ENCODE data around the gene ATOH7. TPM values are rescaled to one million over a fixed set of nuclear protein-coding genes. Genes with fewer than 3 reads are reported as not detected.
"Not testable (repeated sequence)": the region's sequence is repeated elsewhere in the genome, so short reads cannot be mapped to it uniquely, and the experiment has no call there.

Gene ATOH7
- total RNA-seq = not detected

DNA sequence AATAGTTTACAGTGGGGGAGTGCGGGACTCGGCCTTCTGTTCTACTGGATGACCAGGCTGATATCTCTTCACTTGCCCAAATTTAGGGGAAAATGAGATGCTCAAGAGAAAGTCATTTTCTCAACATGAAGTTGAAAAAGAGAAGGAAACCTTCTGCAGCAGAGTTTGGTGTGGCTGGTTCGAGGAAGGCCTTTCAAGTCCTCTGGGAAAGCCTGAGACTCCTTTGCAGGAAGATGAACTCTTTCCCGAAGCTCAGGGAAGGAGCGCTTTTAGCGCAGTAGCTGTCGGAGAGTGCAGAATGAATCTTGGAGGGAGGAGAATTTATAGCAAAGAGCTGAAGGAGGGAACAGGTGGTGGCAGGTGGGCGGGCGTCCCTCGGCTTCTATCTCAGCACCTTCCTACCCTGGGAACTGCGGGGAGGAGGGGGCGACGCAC is at the start of gene ATOH7:
TSS of gene ATOH7 (minus strand) at position 297 of the 435 bp plus-strand sequence. CDS start 436 bp downstream, outside the sequence.
- Histone ChIP-seq H3K27ac (peak within 1 kb of the TSS in 1 of 2 donors; percentile 25), H3K27me3 (replicated peaks; ENCODE audit: insufficient read depth) (no peaks in the 10 kb centered on the region), H3K4me3 (peak within 1 kb of the TSS; percentile 29 to 40), H3K9me3 (no peaks in the 10 kb centered on the region), H3K36me3 (no peaks in the 10 kb centered on the region), H3K4me1 (replicated peaks) (no peaks in the 10 kb centered on the region)
- WGBS = 26% methylated on average over 13 of the region's 13 CpGs
- intact Hi-C loops (cut with DNase I) = no loop called here
- TF ChIP-seq POLR2AphosphoS5 (IDR thresholded peaks at IDR 0.05) = no peak
- TF ChIP-seq POLR2A (IDR thresholded peaks at IDR 0.05) = no peak
- TF ChIP-seq, protein P1, sequence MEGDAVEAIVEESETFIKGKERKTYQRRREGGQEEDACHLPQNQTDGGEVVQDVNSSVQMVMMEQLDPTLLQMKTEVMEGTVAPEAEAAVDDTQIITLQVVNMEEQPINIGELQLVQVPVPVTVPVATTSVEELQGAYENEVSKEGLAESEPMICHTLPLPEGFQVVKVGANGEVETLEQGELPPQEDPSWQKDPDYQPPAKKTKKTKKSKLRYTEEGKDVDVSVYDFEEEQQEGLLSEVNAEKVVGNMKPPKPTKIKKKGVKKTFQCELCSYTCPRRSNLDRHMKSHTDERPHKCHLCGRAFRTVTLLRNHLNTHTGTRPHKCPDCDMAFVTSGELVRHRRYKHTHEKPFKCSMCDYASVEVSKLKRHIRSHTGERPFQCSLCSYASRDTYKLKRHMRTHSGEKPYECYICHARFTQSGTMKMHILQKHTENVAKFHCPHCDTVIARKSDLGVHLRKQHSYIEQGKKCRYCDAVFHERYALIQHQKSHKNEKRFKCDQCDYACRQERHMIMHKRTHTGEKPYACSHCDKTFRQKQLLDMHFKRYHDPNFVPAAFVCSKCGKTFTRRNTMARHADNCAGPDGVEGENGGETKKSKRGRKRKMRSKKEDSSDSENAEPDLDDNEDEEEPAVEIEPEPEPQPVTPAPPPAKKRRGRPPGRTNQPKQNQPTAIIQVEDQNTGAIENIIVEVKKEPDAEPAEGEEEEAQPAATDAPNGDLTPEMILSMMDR (IDR thresholded peaks at IDR 0.05) = no peak
- DNase-seq (ENCODE audit: low spot score) = no peak

DNA sequence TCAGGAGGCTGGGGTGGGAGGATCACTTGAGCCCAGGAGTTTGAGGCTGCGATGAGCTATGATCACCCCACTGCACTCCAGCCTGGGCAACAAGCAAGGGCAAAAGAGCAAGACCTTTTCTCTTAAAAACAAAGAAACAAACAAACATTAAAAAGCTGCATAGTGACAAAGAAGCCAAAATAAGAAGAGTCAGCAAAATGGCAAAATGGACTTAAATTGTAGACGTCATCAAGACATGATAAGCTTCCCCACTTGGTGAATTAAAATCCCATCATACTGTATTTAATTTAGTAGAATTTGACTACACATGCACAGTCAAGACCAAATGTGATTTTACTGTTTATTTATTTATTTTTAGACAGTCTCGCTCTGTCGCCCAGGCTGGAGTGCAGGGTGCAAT is 48.8 kb upstream of the ATOH7 start:
- no peak for DNase-seq (ENCODE audit: low spot score)
- intact Hi-C loops (cut with DNase I) = no loop called here
- WGBS = 95% methylated on average over 4 of the region's 4 CpGs
- Histone ChIP-seq H3K27me3 (replicated peaks; ENCODE audit: insufficient read depth) (no peaks in the 10 kb centered on the region), H3K27ac (no peak overlapping the region), H3K9me3 (no peaks in the 10 kb centered on the region), H3K36me3 (no peaks in the 10 kb centered on the region), H3K4me3 (no peak overlapping the region), H3K4me1 (replicated peaks) (no peaks in the 10 kb centered on the region)
- TF ChIP-seq POLR2A (IDR thresholded peaks at IDR 0.05) (no peak), POLR2AphosphoS5 (IDR thresholded peaks at IDR 0.05) (no peak)
- TF ChIP-seq, protein P1 (IDR thresholded peaks at IDR 0.05) = no peak

DNA sequence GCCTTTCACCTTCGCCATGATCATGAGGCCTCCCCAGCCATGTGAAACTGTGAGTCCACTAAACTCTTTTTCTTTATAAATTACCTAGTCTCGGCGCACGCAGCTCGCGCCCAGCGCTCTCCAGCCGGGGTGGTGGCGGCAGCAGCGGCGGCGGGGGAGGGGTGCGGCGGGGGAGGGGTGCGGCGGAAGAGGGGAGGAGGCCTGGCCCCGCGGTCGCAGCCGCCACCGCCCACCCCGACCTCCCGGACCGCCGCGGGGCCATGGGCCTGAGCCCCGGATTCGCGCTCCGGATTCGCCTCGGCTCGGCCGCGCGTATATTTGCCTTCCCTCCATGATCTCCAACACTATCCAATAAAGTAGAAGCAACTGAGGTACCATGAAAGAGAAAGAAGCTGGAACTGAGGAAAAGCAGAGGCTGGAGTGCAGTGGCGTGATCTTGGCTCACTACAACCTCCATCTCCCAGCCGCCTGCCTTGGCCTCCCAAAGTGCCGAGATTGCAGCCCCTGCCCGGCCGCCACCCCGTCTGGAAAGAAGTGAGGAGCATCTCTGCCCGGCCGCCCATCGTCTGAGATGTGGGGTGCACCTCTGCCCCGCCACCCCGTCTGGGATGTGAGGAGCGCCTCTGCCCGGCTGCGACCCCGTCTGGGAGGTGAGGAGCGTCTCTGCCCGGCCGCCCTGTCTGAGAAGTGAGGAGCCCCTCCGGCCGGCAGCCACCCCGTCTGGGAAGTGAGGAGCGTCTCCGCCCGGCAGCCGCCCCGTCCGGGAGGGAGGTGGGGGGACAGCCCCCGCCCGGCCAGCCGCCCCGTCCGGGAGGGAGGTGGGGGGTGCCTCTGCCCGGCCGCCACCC is 47.2 kb upstream of the ATOH7 start:
- H3K4me1 ChIP-seq (replicated peaks); intact Hi-C loops (cut with DNase I); H3K4me3 ChIP-seq; H3K27me3 ChIP-seq (replicated peaks; ENCODE audit: insufficient read depth); H3K27ac ChIP-seq; H3K36me3 ChIP-seq; DNase-seq (ENCODE audit: low spot score); H3K9me3 ChIP-seq: not testable (repeated sequence)
- WGBS = 96% methylated on average over 62 of the region's 70 CpGs

DNA sequence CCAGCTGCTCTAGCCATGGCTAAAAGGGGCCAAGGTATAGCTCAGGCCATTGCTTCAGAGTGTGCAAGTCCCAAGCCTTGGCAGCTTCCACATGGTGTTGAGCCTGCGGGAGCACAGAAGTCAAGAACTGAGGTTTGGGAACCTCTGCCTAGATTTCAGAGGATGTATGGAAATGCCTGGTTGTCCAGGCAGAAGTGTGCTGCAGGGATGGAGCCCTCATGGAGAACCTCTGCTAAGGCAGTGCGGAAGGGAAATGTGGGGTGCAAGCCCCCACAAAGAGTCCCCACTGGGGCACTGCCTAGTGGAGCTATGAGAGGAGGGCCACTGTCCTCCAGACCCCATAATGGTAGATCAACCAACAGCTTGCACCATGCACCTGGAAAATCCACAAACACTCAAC is 45.9 kb upstream of the ATOH7 start:
- H3K9me3 ChIP-seq; H3K27me3 ChIP-seq (replicated peaks; ENCODE audit: insufficient read depth); intact Hi-C loops (cut with DNase I); DNase-seq (ENCODE audit: low spot score); H3K4me3 ChIP-seq; H3K4me1 ChIP-seq (replicated peaks); H3K36me3 ChIP-seq; H3K27ac ChIP-seq: not testable (repeated sequence)
- 100% methylated on average over 2 of the region's 2 CpGs for WGBS

DNA sequence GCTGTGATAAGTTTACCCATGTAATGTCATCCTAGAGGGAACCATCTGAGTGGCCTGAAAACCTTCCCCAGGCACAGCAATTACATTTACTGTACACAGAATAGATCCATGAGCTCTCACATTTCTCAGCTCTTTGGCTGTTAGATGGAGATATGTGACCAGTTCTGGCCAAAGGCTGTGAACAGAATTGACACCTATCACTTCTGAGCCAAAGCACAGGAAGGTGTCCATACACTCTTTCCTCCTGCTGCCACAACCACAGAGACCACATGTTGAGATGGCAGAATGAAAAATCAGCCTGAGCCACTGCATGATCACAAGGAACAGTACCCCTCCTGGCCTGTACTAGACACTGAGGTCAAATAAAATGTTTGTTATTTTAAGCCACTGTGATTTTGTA is 44.3 kb upstream of the ATOH7 start:
- no peak for DNase-seq (ENCODE audit: low spot score)
- H3K9me3 ChIP-seq = no peaks in the 10 kb centered on the region
- no peak overlapping the region for H3K27ac ChIP-seq
- no peaks in the 10 kb centered on the region for H3K36me3 ChIP-seq
- no peaks in the 10 kb centered on the region for H3K27me3 ChIP-seq (replicated peaks; ENCODE audit: insufficient read depth)
- H3K4me1 ChIP-seq (replicated peaks) = no peaks in the 10 kb centered on the region
- no peak overlapping the region for H3K4me3 ChIP-seq
- TF ChIP-seq, protein P1 (IDR thresholded peaks at IDR 0.05) = no peak
- intact Hi-C loops (cut with DNase I) = no loop called here

DNA sequence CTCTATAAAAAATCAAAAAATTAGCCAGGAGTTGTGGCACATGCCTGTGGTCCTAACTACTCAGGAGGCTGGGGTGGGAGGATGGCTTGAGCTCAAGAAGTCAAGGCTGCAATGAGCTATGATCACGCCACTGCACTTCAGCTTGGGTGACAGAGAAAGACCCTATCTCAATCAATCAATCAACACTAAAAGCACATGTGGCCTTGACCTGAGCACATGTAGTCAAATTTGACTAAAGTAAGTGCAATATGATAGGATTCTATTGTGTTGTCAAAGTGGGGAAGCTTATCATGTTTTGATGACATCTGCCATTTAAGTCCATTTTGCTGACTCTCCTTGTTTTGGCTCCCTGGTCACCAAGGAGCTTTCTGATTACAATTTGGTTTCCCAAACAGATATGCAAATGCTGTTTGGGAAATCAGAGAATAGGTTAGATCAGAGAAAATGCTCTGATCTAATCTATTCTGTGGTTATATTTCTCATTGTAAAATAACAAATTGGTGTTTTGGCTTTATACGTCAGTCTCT is 43.8 kb upstream of the ATOH7 start:
- Histone ChIP-seq H3K4me1 (replicated peaks) (no peaks in the 10 kb centered on the region), H3K27me3 (replicated peaks; ENCODE audit: insufficient read depth) (no peaks in the 10 kb centered on the region), H3K36me3 (no peaks in the 10 kb centered on the region), H3K4me3 (no peak overlapping the region), H3K27ac (no peak overlapping the region), H3K9me3 (no peaks in the 10 kb centered on the region)
- 94% methylated on average over 2 of the region's 2 CpGs for WGBS
- intact Hi-C loops (cut with DNase I) = no loop called here
- DNase-seq (ENCODE audit: low spot score) = no peak
- TF ChIP-seq, protein P1 (IDR thresholded peaks at IDR 0.05) = no peak
- no peak for TF ChIP-seq POLR2AphosphoS5 (IDR thresholded peaks at IDR 0.05)
- TF ChIP-seq POLR2A (IDR thresholded peaks at IDR 0.05) = no peak

Measured in prostate gland (tissue), 2 donors.